ENCODE data around the gene CYTH1. TPM values are rescaled to one million over a fixed set of nuclear protein-coding genes. Genes with fewer than 3 reads are reported as not detected.

CYTH1 gene
- polyA plus RNA-seq, 1 experiment = 13.7 TPM

GRCh38 chr17:78820841-78821240 is 38.8 kb upstream of the CYTH1 start:
- ChIA-PET POLR2A (no interaction called here), CTCF (no interaction called here)
- no peak overlapping the region for H3K4me3 ChIP-seq (ENCODE audit: low read depth, low read length)
- no peaks in the 10 kb centered on the region for H3K9me3 ChIP-seq (ENCODE audit: control insufficient read depth, insufficient read depth, low read length)
- DNase-seq (ENCODE audit: low read depth, low spot score) = no peak
- peak overlapping the region; percentile 21 for H3K27ac ChIP-seq (ENCODE audit: low read depth, low read length)
- H3K27me3 ChIP-seq (ENCODE audit: control insufficient read depth, insufficient read depth, low read length) = no peaks in the 10 kb centered on the region
- no peak for TF ChIP-seq CTCF (IDR thresholded peaks at IDR 0.05; ENCODE audit: low read depth, low read length)

GRCh38 chr17:78819806-78820792 is 38.0 kb upstream of the CYTH1 start:
- DNase-seq (ENCODE audit: low read depth, low spot score) = no peak
- no peaks in the 10 kb centered on the region for H3K9me3 ChIP-seq (ENCODE audit: control insufficient read depth, insufficient read depth, low read length)
- no peak for TF ChIP-seq CTCF (IDR thresholded peaks at IDR 0.05; ENCODE audit: low read depth, low read length)
- no peak overlapping the region for H3K27ac ChIP-seq (ENCODE audit: low read depth, low read length)
- CTCF ChIA-PET = interaction anchor here (0.6 kb wide), 1 partner anchor 173 kb away, joined by 3 read pairs; no protein-coding TSS in a partner anchor
- H3K27me3 ChIP-seq (ENCODE audit: control insufficient read depth, insufficient read depth, low read length) = no peaks in the 10 kb centered on the region
- no peak overlapping the region for H3K4me3 ChIP-seq (ENCODE audit: low read depth, low read length)
- POLR2A ChIA-PET = no interaction called here

- ChIA-PET POLR2A (no interaction called here), CTCF (interaction anchor here (0.6 kb wide), 1 partner anchor 173 kb away, joined by 3 read pairs; no protein-coding TSS in a partner anchor)
- Histone ChIP-seq H3K9me3 (ENCODE audit: control insufficient read depth, insufficient read depth, low read length) (no peaks in the 10 kb centered on the region), H3K27me3 (ENCODE audit: control insufficient read depth, insufficient read depth, low read length) (no peaks in the 10 kb centered on the region), H3K27ac (ENCODE audit: low read depth, low read length) (no peak overlapping the region), H3K4me3 (ENCODE audit: low read depth, low read length) (no peak overlapping the region)
- DNase-seq (ENCODE audit: low read depth, low spot score) = no peak
- no peak for TF ChIP-seq CTCF (IDR thresholded peaks at IDR 0.05; ENCODE audit: low read depth, low read length)
Measured at GRCh38 chr17:78819402-78819801, 37.3 kb upstream of the CYTH1 start.

- ChIA-PET CTCF (interaction anchor here (0.6 kb wide), 1 partner anchor 174 kb away, joined by 3 read pairs; no protein-coding TSS in a partner anchor), POLR2A (no interaction called here)
- no peak for DNase-seq (ENCODE audit: low read depth, low spot score)
- Histone ChIP-seq H3K27me3 (ENCODE audit: control insufficient read depth, insufficient read depth, low read length) (no peaks in the 10 kb centered on the region), H3K27ac (ENCODE audit: low read depth, low read length) (no peak overlapping the region), H3K9me3 (ENCODE audit: control insufficient read depth, insufficient read depth, low read length) (no peaks in the 10 kb centered on the region), H3K4me3 (ENCODE audit: low read depth, low read length) (no peak overlapping the region)
- no peak for TF ChIP-seq CTCF (IDR thresholded peaks at IDR 0.05; ENCODE audit: low read depth, low read length)
Measured at GRCh38 chr17:78818932-78819331, 36.9 kb upstream of the CYTH1 start.

GRCh38 chr17:78818152-78818846 is 36.2 kb upstream of the CYTH1 start:
- no peak for TF ChIP-seq CTCF (IDR thresholded peaks at IDR 0.05; ENCODE audit: low read depth, low read length)

More at GRCh38 chr17:78818152-78818846, 36.2 kb upstream of the CYTH1 start:
- CTCF ChIA-PET = no interaction called here
- Histone ChIP-seq H3K9me3 (ENCODE audit: control insufficient read depth, insufficient read depth, low read length) (no peaks in the 10 kb centered on the region), H3K27me3 (ENCODE audit: control insufficient read depth, insufficient read depth, low read length) (no peaks in the 10 kb centered on the region), H3K27ac (ENCODE audit: low read depth, low read length) (no peak overlapping the region), H3K4me3 (ENCODE audit: low read depth, low read length) (no peak overlapping the region)
- DNase-seq (ENCODE audit: low read depth, low spot score) = no peak
- POLR2A ChIA-PET = no interaction called here
